ENCODE results near the gene ARHGEF4.

ARHGEF4 gene

DNA sequence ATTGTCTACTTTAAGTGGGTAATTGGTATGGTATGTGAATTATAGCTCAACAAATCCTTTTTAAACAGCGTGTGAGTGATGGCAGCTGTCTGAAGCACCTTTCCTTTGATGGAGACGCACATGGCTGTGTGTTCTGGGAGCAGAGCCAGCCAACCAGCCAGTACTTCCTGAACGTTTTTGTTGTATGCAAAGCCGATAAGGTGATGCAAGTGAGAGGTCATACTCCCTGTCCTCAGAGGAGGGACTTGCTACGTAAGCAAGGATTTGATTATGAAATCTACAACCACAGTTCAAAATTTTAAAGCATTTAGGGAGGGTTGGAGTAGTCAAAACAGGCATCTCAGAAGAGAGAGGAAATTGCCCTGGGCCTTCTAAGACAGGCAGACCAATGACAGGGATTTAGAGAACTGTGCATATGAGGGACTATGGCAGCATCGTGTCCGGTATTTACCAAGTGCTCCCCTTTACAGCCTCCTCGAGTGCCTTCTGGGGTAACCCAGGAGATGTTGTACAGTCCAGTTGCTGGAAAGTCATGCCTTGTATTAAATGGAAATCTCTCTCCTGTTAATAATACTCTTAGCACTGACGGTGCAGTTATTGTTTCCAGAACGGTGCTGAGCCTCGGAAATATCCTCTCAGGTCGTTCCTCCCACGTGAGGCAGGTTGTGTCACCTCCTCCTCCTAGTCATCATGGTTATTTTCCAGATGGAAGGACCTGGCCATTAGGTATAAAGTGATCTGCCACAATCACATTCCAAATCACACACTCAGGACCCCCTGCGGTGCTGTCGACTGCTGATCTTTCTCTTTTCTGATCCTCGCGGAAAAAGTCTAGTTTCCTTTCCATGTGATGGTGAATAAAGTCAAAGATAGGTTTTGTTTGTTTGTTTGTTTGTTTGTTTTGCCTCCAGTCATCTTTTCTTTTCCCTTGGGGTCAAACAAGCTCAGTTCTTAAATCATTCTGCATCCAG is 28.4 kb downstream of the ARHGEF4 start:
- DNase-seq: no peak

DNA sequence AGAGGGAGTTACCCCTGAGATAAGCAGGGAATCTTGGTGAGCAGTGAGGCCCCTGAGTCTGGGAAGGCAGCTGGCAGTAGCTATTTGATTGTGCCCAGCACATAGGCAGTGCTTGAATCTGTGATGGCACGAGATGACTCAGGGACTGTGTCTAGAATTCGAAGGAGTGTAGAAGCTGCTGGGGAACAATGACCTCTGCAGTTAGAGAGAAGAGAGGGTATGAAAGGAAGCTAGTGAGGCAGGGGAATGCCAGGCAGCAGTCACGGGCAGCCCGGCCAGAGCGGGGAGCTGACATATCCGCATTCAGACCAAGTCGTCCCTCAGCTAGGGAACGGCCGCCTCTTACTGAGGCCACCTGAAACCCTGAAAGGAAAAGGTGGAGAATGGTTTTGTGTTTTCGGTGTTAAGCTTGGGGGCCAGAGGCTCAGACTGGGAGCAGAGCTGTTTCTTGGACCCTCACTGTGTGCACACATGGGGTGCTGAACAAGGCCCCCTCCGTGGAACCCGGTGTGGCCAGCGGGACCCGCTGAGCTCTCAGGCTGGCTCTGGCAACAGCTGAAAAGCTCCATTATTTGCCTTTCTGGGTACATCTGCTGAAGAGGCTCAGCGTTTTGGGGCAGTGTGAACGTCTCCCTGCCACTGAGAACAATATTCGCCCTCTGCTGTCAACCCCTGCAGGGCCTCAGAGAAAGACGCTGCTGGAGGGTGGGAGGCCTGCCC is 32.9 kb downstream of the ARHGEF4 start:
- no peak for DNase-seq

DNA sequence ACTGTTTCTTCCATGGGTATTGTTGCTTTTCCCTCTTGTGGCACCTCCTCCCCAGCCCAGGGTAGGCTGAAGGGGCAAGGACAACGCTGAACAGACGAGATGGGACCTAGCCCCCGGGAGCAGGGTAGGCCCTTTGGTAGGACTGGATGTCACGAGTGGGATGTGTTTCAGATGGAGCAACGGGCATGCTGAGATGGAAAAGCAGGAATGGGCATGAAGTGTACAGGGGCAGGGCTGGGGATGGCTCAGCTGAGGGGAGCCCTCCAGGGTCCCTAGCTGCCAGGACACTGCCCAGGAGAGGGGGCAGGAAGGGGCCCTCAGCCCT is 33.4 kb downstream of the ARHGEF4 start:
- DNase-seq: no peak

DNA sequence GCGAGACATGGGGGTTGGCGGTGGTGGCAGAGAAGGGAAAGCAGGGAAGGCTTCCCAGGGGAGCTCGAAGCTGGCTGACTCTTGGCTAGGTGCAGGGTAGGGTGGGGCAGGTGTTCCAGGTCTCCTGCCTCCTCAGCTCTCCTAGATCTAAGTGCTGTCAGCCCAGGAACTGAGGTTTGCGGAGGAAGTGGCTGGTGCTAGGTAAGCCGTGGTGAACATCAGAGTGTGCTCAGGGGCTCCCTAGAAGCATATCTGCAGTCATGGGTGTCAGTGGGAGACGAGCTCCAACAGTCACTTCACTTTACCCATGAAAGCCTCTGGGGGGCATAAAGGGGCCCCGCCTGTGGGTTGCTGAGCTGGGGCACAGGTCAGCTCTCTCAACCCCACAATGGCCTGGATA is 34.1 kb downstream of the ARHGEF4 start:
- DNase-seq: no peak

DNA sequence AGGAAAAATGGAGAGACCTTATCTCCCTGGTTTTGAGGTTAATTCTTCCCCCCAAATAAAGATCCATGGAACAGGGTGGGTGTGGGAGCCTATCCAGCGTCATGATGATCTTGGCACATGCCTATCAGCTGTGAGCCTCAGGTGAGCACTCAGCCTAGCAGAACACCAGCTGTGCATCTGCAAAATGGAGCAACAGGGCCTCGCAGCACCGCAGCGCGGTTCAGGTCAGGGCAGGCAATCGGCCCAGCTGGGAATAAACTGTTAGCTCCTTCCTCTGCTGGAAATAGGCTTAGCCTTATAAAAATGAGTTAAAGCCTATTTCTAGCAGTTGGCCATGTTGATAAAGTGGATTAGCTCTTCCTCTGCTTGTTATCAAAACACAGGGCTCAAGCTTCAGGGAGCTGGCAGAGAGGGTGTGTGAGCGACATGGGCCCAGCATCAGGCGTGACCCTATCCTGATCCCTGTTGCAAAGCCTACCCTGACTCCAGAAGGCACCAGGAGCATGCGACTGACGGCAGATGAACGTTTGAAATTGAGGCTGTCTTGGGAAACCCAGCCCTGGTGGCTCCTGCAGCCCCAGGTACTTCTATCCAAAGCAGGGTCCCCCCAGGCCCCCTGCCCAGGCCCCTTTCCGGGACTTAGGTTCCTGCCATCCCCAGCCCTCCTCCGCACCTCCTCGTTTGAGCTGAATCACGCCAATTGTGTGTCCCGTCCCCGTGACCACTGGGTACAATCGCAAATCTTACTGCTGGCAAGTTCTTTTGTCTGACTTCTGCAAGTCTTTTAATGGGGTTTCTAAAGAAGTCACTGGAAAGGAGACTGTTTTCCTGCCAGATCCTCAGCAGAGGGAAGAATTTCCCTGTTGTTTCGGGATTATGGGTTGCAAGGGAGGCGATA is 35.4 kb downstream of the ARHGEF4 start:
- DNase-seq: no peak

DNA sequence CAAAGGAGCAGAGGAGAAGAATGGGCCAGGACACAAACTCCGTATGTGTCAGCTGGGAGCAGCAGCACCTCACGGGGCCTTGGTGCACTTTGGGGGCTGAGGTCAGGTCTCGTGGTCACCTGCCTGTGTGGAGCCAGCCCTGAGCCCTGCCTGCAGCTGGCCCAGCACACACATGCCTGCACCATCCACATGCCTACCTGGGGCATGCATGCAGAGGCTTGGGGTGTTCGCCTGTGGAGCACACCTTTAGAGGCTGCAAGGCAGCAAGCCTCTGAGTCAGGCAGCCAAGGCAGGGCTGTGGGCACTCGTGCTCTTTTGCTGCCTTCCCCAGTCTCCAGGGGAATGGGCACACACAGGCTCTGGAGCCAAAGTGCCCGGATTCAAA is 36.0 kb downstream of the ARHGEF4 start:
- no peak for DNase-seq

DNA sequence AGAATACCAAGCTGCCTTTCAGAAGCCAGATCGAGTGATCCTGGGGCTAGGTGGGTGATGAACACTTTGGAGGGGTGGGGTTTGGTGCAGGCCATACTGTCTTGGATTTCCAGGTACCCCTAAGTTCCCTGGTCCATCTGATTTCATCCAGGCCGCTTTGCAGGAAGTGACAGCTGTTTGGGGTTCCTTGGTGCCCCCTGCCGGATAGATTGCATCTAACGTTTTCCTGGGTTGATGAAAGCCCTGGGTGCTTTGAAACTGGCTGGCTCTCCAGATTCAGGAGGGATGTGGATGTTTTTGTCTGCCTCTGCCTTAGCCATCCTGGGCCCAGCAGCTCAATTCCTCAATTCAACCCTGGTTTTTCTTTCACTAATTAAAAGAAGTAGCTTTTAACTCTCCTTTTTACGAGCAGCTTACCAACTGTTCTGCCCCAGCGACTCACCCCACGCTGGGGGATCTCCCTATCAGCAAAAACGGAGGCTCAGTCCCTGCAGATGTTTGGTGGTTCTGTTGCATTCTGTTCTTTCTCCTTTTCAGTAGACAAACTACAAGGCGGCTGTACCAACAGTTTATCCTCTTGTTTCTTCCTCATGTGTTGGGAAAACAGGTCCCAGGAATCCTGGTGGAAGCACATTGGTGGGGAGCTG is 37.1 kb downstream of the ARHGEF4 start:
- DNase-seq: peak; percentile 63

DNA sequence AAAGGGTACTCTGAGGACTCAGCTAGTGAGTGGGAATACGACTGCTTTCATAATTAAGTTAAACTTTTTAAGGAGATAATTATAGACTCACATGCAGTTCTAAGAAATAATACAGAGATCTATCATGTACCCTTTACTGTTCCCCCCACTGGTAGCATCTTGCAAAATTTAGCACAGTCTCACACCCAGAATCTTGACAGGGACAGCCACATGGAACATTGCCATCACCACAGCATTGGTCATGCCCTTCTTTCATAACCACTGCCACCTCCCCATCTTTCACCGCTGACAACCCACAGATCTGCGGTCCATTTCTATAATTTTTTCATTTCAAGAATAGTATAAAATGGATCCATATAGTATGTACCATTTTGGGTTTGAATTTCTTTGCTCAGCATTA is 37.8 kb downstream of the ARHGEF4 start:
- DNase-seq: no peak

DNA sequence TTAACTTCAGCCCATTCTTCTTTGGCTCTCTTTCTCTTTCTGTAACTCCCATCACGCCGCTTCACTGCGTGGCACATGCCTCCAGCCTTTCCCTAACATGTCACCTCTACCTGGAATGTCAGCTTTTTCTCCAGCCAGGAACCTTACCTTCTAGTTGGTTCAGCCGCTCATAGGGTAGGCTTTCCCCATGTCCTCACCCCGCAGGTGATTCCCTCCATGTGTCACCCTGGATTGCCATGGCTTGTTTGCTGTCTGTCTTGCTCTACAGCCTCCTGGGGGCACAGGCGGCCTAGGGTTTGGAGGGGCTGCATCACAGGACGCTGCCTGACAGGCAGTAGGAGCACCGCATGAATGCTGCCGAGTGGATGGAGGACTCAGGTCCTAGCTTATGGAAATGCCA is 39.2 kb downstream of the ARHGEF4 start:
- no peak for DNase-seq

DNA sequence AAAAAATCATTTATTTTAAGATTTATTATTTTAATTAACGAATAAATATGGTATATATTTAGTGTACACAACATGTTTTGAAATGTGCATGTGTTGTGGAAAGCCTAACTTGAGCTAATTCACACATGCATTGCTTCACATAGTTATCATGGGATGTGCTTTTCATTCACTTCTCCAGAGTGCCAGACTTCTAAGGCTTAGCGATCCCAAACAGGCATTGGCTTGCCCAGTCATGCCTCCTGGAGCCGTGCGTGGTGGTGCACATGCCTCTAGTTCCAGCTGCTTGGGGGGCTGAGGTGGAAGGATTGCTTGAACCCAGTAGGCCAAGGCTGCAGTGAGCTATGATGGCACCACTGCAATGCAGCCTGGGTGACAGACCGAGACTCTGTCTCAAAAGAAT is 40.5 kb downstream of the ARHGEF4 start:
- no peak for DNase-seq

DNA sequence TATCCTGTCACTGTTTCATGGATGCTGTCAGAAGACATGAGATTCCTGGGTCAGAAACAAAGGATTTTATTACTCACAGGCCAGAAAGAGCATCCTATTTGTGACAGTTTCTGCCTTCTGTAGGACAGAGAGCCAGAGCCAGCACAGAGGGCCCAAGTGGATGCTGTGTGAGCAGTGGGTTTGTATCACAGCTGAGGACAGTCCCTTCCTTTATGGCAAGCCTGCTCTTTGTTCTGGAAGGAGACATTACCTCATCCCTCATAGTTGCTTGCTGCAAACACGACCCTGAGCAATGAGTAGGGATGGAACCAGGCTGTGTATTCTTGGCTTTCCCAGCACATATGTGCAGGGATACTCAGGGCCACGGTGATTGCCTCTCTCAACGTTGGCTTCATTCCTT is 41.6 kb downstream of the ARHGEF4 start:
- no peak for DNase-seq

DNA sequence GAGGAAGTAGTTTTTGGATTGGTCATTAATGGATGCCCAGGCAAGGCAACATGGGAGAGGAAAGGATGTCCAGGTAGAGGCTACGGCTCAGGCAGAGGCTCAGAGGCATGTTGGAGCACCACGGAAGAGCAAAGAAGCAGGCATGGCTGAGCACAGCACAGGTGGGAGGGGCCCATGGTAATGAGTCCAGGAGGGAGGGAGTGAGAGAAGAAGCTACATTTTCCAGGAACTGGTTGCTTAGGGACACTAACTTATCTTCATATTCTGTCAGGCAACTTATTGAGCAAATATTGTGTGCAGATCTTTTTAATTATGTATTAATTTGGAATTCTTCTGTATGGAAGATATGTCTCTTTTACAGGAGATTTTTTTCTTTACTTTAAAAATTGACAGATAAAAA is 42.2 kb downstream of the ARHGEF4 start:
- DNase-seq: no peak

DNA sequence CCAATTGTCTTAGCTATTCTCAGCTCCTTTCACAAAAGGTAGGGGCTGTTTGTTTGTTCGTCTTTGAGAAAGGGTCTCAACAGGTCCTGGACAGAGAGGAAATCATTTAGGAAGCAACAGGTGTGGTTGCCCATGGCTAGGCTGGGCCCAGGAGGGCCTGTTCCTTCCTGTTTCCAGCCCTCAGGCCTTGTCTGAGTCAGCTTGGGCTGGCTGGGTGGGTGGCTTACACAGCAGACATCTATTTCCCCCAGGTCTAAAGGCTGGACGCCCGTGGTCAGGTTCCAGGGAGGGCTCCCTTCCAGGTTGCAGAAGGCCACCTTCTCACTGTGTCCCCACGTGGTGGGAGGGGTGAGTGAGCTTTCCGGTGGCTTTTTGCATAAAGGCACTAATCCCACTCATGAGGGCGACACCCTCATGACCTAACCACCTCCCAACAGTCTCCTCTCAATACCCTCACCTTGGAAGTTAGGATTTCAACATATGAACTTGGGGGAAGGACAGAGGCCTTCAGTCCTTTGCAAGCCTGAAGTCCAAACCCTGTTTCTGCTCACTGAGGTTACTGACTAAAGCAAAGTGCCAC is 45.5 kb downstream of the ARHGEF4 start:
- DNase-seq: no peak

DNA sequence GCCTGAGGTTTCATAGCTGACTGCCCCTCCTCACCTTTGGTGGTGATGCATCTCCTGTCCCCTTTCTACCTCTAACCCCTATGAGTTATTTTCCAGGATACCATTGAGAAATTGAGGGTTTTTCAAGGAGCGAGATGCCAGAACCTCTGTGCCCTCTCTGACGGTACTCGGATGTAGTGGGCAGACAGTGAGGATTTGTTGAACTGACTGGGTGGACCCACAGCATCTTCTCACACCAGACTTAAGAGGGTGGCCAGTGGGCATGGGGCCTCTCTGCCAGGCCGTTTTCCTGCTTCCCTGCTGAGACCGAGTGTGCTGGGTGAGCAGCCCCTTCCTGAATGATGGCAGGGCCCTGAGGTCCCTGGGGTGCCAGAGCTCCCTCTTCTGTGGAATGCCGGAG is 46.3 kb downstream of the ARHGEF4 start:
- no peak for DNase-seq

DNA sequence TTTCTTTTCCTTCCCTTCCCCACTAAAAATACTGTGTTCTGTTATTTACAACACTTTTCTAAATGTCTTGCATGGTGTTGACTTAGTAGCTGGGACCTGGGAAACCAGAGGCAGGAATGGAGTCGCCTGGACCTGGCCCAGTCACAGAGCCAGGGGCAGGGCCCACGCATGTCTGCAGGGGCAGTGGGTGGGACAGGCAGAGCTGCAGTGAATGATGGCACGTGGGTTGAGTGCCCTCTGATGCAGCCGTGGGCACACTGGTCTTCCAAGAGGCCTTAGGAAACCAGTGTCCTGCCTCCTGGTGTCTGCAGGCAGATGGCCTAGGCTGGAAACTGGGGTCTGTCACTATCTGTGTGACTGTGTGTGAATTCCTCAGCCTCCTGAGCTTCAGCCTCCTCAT is 46.8 kb downstream of the ARHGEF4 start:
- no peak for DNase-seq

DNA sequence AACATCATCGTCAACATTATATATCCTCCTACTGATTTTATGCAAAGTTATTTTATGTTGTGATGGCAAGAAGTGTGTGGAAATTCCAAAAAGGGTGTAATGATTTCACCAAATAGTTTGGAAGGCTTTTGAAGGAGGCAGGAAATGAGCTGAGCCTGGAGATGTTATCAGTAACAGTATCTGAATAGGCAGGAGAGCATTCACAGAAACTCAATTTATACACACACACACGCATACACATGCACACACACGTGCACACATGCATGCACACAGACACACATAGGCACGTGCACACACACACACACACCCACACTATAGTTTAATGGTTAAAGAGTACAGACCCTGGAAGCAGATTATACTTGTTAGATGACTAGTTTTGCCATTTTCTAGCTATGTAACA is 47.3 kb downstream of the ARHGEF4 start:
- no peak for DNase-seq

DNA sequence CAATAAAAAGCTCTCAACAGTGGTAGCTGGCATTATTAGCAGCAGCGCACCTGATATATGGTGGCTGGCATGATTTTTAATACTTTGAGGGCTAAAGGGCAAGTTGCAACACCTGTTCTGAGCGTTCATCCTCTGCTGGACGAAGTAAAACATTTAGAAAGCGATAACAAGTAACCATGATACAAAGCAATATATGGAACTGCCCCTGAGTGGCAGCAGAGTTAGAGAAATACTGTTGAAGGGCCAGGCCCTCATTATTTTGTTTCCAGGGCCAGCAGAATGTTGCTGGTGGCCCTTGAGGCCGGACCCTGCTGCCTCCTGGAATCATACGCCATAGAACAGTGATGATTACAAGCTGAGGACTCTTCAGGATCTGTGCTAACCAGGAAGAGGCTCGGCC is 47.8 kb downstream of the ARHGEF4 start:
- DNase-seq: no peak

DNA sequence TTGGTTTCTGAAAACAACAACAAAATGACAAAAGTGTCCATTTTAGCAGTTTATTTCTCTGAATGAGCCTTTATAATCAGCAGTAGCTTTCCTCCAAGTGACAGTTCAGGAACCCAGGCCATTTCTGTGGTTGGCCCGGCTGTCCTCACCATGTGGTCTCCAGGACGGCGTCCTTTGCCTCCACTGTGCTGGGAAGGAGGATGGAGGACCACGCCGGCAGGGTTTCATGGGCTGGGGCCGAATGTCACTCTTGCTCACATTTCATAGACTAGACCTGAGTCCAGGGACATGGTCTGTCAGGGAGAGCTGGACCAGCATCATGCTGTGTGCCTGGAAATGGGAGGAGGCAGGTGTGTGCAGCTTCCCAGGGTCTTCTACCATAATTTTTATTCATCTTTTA is 50.9 kb downstream of the ARHGEF4 start:
- no peak for DNase-seq

DNA sequence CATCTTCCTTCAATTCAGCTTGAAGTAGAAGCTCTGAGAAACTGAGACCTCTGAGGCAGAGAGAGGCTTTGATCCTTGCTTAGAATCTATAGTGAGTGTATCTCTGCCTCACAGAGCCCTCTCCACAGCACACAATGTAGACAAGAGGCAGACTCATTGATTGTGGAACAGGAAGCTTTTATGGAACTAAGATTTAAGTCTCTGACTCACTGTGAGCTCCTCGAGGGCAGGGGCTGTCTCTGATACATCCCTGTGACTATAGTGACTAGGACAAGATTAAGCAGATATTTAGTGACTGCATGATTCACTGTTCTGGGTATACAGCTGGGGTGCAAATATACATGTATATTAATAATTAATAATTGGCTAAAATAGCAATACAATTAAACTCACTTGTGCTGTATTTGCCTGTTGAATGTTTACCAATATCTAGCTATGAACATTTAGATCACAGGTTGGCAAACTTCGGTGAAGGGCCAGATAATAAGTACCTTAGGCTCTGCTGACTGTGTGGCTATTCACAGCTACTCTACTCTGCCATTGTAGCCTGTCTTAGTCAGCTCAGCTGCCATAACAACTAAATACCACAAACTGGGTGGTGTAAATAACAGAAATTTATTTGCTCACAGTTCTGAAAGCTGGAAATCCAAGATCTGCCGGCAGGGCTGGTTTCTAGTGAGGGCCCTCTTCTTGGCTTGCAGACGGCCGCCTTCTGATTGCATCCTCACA is 54.4 kb downstream of the ARHGEF4 start:
- no peak for DNase-seq

DNA sequence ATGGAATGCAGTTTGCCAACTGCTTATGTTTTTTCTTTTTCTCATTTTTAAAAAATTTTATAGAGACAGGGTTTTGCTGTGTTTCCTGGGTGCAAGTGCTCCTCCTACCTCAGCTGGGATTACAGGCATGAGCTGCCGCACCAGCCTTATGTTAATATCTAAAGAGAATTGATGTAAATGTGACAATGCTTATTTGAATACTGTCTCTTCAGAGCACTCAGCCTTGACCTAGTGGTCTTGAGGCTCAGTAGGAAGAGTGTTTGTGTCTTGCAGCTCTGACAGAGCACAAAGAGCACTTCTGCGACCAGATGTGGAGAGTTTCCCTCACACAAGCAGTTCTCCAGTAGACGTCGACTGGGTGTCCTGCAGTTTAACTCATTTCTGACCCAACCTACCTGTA is 55.3 kb downstream of the ARHGEF4 start:
- DNase-seq: no peak
